ENCODE data around the gene PCDH9. TPM values are rescaled to one million over a fixed set of nuclear protein-coding genes. Genes with fewer than 3 reads are reported as not detected.

The PCDH9 gene
- total RNA-seq, 1 experiment from 2014 or later = 5.8 TPM

- intact Hi-C loops (cut with micrococcal nuclease; ENCODE audit: unreplicated experiment) = loop anchor here (10.0 kb wide), 1 partner anchor 242 kb away; no protein-coding TSS in a partner anchor
- H3K36me3 ChIP-seq (ENCODE audit: insufficient read depth, low read length, poor library complexity, severe bottlenecking) = no peaks in the 10 kb centered on the region
- TF ChIP-seq EZH2 (IDR thresholded peaks at IDR 0.05; ENCODE audit: borderline replicate concordance, low read depth, low read length, poor library complexity, severe bottlenecking) = no peak
- no peak for TF ChIP-seq CTCF (conservative IDR thresholded peaks at IDR 0.05; ENCODE audit: low read depth, low read length)
- DNase-seq (ENCODE audit: low spot score) = no peak
- H3K27me3 ChIP-seq (replicated peaks; ENCODE audit: insufficient read depth, low read depth, low read length, poor library complexity) = no peaks in the 10 kb centered on the region
- ChIA-PET CTCF (no interaction called here), POLR2A (ENCODE audit: low non-redundant PET) (no interaction called here)
- H3K4me1 ChIP-seq (ENCODE audit: insufficient read depth, low read length, poor library complexity, severe bottlenecking) = peaks cover 4% of the 10 kb centered on the region
- H3K4me3 ChIP-seq (ENCODE audit: low read depth, low read length, poor library complexity, severe bottlenecking) = no peak overlapping the region
- no TSS peak for BruUV-seq (replicated peaks)
- H3K9me3 ChIP-seq (ENCODE audit: low read depth, low read length, poor library complexity, severe bottlenecking) = no peaks in the 10 kb centered on the region
- H3K27ac ChIP-seq (ENCODE audit: low read depth, low read length, poor library complexity, severe bottlenecking) = no peak overlapping the region
These were observed 3.4 kb downstream of the PCDH9 start for GRCh38 chr13:67226696-67227095.

- TF ChIP-seq EZH2 (IDR thresholded peaks at IDR 0.05; ENCODE audit: borderline replicate concordance, low read depth, low read length, poor library complexity, severe bottlenecking) (no peak), CTCF (conservative IDR thresholded peaks at IDR 0.05; ENCODE audit: low read depth, low read length) (no peak)
- no peak overlapping the region for H3K27ac ChIP-seq (ENCODE audit: low read depth, low read length, poor library complexity, severe bottlenecking)
- no peaks in the 10 kb centered on the region for H3K9me3 ChIP-seq (ENCODE audit: low read depth, low read length, poor library complexity, severe bottlenecking)
- BruUV-seq (replicated peaks) = no TSS peak
- intact Hi-C loops (cut with micrococcal nuclease; ENCODE audit: unreplicated experiment) = loop anchor here (10.0 kb wide), 1 partner anchor 241 kb away; no protein-coding TSS in a partner anchor
- H3K4me1 ChIP-seq (ENCODE audit: insufficient read depth, low read length, poor library complexity, severe bottlenecking) = peaks cover 6% of the 10 kb centered on the region
- H3K36me3 ChIP-seq (ENCODE audit: insufficient read depth, low read length, poor library complexity, severe bottlenecking) = no peaks in the 10 kb centered on the region
- CTCF ChIA-PET = no interaction called here
- POLR2A ChIA-PET (ENCODE audit: low non-redundant PET) = no interaction called here
- no peak for DNase-seq (ENCODE audit: low spot score)
- H3K27me3 ChIP-seq (replicated peaks; ENCODE audit: insufficient read depth, low read depth, low read length, poor library complexity) = no peaks in the 10 kb centered on the region
- H3K4me3 ChIP-seq (ENCODE audit: low read depth, low read length, poor library complexity, severe bottlenecking) = no peak overlapping the region
These were observed 4.6 kb downstream of the PCDH9 start for GRCh38 chr13:67225252-67226159.

GRCh38 chr13:67224148-67224846 lies 5.8 kb downstream of the PCDH9 start:
- CTCF ChIA-PET = interaction anchor here (0.6 to 0.7 kb wide), 2 partner anchors 581 to 606 kb away, joined by 3 read pairs; no protein-coding TSS in a partner anchor
- peak; percentile 69 for TF ChIP-seq CTCF (conservative IDR thresholded peaks at IDR 0.05; ENCODE audit: low read depth, low read length)
- TF ChIP-seq EZH2 (IDR thresholded peaks at IDR 0.05; ENCODE audit: borderline replicate concordance, low read depth, low read length, poor library complexity, severe bottlenecking) = no peak
- Histone ChIP-seq H3K36me3 (ENCODE audit: insufficient read depth, low read length, poor library complexity, severe bottlenecking) (no peaks in the 10 kb centered on the region), H3K27ac (ENCODE audit: low read depth, low read length, poor library complexity, severe bottlenecking) (no peak overlapping the region), H3K27me3 (replicated peaks; ENCODE audit: insufficient read depth, low read depth, low read length, poor library complexity) (no peaks in the 10 kb centered on the region), H3K9me3 (ENCODE audit: low read depth, low read length, poor library complexity, severe bottlenecking) (no peaks in the 10 kb centered on the region), H3K4me3 (ENCODE audit: low read depth, low read length, poor library complexity, severe bottlenecking) (peak overlapping the region; percentile 27), H3K4me1 (ENCODE audit: insufficient read depth, low read length, poor library complexity, severe bottlenecking) (peaks cover 6% of the 10 kb centered on the region)
- POLR2A ChIA-PET (ENCODE audit: low non-redundant PET) = interaction anchor here (0.7 kb wide), 1 partner anchor 11 kb away, joined by 3 read pairs; no protein-coding TSS in a partner anchor
- peak; percentile 81 for DNase-seq (ENCODE audit: low spot score)
- BruUV-seq (replicated peaks) = no TSS peak
- intact Hi-C loops (cut with micrococcal nuclease; ENCODE audit: unreplicated experiment) = loop anchor here (5.0 to 10.0 kb wide), 3 partner anchors 239 to 607 kb away; no protein-coding TSS in a partner anchor

Measured in A673 (cell line).